ENCODE measurements around the gene MRI1.
A peak's percentile ranks its signal among the peaks of the same experiment; 100 is the strongest.
"Not testable (repeated sequence)": the region's sequence is repeated elsewhere in the genome, so short reads cannot be mapped to it uniquely, and the experiment has no call there.

MRI1 gene

DNA sequence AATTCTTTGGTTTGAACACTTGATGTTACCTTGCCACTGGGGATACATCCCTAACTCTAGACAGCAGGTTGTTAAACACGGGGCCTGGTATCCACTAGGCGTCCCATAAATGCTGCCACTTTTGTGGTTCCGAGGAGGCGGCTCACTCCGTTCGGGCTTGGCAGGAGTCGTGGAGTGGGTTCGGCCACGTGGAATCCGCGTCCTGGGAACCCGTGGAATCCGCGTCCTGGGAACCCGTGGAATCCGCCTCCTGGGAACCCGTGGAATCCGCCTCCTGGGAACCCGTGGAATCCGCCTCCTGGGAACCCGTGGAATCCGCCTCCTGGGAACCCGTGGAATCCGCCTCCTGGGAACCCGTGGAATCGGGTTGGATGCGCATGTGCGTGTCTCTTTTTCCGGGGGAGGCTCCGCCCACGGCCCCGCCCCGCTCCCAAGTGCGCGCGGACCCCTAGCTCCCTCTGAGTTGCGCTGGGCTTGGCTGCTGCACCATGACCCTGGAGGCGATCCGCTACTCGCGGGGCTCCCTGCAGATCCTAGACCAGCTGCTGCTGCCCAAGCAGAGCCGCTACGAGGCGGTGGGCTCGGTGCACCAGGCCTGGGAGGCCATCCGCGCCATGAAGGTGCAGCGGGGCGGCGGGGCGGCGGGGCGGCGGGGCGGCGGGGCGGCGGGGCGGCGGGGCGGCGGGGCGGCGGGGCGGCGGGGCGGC, at the start of gene MRI1:
TSS of gene MRI1 (plus strand) at position 422 of the 707 bp plus-strand sequence. CDS start at position 489, 67 bp downstream.
- peak; percentile 69 to 81 for ATAC-seq

DNA sequence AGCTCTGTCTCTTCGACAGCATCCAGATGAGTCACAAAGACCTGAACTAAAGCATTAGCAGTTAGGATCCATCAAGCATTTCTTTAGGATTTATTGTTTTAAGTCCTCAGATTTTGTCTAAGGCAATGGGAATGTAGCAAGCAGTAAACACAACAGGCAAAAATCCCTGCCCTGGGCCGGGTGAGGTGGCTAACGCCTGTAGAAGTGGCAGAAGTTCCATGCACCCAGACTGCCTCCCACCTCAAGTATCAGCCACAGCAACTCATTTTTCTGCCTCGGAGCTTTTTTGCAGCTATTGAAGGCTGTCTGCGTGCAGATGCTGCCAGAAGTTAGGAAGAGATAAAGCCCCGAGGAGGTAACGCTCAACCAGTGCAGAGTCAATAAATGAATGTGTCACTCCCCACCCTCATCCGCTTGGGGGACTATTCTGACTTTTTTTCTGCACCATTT, 47.1 kb upstream of the MRI1 start:
- no peak for ATAC-seq

DNA sequence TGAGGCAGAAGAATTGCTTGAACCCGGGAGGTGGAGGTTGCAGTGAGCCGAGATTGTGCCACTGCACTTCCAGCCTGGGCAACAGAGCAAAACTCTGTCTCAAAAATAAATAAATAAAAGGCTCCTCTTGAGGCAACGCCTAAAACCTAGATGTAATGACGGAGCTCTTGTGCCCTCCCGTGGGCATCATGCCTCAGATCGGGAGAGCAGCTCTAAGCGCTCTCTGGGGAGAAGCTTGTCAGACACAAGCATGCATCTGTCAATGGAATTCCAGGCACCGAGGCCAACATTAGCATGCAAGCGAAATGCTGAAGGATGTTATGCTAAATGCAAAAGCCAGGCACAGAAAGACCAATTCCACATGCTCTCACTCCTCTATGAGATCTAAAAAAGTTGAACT, 45.6 kb upstream of the MRI1 start:
- no peak for ATAC-seq

DNA sequence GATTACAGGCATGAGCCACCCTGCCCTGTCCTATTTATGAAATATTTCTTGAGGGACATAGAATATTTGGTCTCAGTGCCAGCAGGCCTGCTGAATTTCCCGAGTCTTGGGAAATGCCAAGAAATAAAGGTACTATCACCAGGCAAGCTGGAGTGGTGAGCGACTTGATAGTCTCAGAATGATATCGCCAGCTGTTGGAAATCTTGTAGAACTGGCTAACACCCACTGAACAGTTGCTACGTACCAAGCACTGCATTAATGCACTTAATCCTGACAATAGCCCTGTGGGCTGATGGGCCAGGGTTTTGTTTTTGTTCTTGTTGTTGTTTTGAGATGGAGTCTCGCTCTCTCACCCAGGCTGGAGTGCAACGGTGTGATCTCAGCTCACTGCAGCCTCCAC, 42.2 kb upstream of the MRI1 start:
- ATAC-seq: no peak

DNA sequence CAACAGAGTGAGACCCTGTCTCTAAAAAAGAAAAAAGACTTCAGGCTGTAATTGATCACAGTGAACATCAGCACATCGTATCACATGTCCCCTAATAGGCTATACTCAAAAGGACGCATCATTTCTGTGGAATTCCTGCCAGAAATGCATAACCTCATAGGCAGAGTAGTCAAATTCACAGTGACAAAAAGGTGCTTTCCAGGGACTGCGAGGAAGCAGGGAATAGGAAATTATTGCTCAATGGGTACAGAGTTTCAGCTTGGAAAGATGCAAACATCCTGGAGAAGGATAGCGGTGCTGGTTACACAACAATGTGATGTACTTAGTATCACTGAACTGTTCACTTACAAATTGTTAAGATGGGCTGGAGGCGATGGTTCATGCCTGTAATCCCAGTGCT, 41.1 kb upstream of the MRI1 start:
- no peak for ATAC-seq

DNA sequence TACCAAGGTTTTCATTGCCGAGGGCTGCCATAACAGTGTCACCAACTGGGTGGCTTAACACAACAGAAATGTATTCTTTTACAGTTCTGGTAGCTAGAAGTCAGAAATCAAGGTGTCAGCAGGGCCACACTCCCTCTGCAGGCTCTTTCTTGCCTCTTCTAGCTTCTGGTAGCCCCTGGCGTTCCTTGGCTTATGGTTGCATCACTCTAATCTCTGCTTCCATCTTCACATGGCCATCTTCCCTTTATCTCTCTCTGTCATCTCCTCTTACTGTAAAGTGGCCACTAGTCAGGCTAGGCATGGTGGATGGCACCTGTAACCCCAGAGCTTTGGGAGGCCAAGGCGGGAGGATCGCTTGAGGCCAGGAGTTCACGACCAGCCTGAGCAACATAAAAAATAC, 38.0 kb upstream of the MRI1 start:
- no peak for ATAC-seq

DNA sequence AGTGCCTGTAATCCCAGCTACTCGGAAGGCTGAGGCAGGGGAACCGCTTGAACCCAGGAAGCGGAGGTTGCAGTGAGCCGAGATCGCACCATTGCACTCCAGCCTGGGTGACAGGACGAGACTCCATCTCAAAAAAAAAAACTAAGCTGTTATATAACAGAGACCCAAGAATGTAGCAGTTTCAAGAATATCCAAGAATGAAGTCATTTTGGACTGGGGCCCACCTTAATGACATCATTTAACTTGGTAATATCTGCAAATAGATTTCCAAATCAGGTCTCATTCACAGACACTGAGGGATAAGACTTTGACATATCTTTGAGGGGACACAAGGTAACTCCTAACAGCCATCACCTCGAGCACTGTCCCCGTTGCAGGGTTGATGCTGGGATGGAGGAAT, 36.5 kb upstream of the MRI1 start:
- no peak for ATAC-seq

DNA sequence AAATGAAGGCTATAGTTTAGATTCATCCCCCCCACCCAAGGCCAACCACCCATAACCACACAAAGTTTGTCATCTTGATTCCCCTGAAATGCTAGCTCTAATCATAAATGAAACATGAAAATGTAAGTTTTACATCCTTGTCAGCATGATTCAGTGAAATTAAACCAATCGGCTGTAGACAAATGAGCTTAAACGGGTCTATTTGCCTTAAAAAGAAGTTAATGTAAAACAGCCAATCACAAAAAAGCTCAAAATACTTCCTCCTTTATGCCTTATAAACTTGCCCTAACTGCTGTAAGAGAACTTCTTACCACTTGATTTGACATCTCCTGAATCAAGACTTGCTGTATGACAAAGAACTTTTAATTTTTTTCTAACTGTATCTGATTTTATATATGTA, 34.5 kb upstream of the MRI1 start:
- no peak for ATAC-seq

DNA sequence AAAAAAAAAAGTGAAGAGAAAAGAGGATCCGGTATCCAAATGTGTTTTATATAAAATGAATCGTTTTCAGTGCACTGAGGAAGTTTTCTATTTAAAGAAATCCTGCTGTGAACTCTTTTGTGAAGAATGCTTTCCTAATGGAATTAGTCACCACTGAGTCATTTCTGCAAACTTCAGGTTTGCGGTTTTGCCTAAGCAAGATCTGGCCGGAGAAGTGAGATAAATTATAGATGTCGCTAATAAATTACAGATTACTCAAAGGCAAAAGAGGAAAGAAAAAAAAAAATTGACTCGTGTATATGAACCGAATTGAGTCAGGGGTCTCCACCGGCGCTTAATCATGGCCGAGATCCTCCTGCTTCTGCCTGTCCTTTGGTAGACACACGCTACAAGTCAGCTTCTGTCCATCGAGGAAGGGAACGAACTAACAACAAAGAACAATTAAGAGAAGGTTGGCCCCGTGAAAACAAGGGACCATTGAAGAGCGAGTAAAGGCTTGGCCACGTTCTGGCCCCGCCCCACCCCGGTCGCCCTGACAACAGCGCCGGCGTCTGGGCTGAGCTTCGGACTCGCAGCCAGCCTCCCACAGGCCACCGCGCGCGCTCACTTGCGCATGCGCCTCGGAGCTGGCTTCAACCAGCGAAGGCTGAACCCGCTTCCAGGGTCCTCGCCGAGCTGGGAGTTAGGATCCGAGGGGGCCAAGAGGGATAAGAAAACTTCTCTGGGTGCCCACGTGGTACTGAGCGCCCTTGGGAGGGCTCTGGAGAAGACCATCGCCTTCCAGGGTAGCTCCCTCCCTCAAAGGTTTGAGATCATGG, 33.0 kb upstream of the MRI1 start:
- peak; percentile 99 for ATAC-seq

DNA sequence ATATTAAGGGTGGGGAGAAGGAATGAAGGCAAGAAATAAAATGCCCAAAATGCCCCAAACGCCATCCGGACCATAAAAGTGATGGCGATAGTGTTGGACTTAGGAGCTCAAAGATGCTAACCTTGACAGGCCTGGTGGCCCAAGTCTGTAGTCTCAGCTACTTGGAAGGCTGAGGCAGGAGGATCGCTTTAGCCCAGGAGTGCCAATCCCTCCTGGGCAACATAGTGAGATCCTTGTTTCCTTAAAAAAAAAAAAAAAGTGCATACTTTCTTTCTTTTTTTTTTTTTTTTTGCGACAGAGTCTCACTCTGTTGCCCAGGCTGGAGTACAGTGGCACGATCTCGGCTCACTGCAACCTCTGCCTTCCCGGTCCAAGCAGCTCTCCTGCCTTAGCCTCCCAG, 32.0 kb upstream of the MRI1 start:
- ATAC-seq: no peak

DNA sequence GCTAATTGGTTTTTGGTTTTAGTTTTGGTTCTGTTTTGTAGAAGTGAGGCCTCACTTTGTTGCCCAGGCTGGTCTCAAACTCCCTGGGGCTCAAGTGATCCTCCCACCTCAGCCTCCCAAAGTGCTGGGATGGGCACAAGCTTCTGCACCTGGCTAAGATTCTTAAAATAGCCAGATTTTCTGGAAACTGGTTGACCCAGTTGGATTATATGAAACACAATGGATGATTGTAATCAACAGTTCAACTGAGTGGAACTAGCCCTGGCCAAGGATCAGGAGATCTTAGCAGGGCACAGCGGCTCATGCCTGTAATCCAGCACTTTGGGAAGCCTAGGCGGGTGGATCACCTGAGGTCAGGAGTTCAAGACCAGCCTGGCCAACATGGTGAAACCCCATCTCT, 29.6 kb upstream of the MRI1 start:
- no peak for ATAC-seq

DNA sequence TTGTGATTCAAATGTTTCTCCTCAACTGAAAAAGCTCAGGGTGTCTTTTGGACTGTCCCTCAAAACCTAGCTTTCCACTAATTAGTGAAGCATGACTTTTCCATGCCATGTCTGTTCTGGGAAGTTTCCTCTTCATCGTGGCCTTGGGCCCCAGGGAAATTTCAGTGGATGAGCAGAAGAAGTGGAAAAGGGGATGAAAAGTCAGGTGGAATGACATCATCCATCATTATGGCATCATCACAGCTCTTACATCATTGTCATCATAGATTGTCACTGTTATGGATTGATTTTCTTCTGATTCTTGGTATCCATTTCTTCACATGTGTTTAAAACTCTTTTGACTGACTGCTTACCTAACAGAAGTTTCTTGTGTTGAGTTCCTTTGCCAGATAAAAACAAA, 26.2 kb upstream of the MRI1 start:
- ATAC-seq: no peak

DNA sequence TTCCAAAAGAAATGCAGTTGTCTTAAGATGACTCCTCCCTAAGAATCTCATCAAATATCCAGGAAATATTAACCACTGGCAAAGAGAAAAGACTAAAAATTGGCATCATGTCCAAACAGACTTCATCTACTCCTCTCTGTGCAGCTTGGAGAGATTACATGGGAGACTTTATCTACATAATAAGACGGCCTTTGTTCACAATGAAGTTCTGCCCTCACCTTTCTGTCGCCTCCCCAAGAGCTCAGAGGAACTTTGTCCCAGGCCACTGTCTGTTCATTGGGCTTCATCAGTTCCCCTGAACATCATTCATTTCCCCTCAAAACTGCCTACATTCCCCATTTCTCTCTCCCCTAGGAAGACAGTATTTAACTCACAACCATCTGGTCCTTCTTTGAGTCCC, 22.4 kb upstream of the MRI1 start:
- no peak for ATAC-seq

DNA sequence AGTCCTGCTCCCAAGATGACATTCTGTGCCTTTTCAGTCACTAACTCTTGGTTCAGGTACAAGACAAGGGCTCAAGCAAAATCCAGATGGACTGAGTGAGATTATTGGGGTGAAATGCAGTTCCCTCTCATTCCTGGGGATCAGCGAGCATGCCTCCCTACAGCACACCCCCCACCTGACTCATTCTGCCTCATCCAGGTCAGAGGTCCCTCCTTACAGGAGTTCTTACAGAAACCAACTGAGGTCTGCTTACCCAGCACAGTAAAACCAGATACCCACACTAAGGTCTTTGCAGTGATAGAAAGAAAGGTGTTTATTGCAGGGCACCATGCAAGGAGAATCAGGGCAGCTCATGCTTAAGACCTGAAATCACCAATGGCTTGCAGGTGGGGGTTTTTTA, 21.6 kb upstream of the MRI1 start:
- no peak for ATAC-seq

DNA sequence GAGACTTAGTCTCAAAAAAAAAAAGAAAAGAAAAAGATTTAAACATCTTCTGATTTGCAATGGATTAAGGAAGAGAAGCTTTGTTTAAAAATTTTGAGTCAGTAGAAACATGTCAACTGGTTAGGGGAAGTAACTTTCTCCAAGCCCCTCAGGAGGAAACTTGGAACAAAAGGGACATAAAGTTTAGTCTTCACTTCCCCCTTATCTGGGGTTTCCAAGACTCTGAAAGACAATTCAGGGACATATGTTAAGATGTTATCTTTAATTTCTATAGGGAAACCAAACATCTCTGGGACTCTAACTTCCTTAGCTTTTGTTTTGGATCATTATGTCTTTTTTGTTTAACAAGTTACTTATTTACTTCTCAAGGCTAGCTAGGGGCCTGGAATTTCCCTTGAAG, 20.1 kb upstream of the MRI1 start:
- ATAC-seq: no peak

DNA sequence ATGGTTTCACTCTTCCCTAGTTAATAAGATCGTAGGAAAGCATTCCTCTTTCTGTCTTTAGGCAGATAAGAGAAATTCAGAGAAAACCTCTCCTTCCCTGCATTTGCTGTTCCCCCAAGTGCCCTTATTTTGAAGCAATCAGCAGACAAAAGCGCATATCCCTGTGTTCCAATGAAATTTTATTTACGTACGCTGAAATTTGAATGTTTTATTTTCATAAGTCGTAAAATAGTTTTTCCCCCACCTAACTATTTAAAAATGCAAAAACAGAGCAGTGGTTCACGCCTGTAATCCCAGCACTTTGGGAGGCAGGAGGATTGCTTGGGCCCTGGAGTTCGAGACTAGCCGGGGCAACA, 17.2 kb upstream of the MRI1 start:
- no peak for ATAC-seq

DNA sequence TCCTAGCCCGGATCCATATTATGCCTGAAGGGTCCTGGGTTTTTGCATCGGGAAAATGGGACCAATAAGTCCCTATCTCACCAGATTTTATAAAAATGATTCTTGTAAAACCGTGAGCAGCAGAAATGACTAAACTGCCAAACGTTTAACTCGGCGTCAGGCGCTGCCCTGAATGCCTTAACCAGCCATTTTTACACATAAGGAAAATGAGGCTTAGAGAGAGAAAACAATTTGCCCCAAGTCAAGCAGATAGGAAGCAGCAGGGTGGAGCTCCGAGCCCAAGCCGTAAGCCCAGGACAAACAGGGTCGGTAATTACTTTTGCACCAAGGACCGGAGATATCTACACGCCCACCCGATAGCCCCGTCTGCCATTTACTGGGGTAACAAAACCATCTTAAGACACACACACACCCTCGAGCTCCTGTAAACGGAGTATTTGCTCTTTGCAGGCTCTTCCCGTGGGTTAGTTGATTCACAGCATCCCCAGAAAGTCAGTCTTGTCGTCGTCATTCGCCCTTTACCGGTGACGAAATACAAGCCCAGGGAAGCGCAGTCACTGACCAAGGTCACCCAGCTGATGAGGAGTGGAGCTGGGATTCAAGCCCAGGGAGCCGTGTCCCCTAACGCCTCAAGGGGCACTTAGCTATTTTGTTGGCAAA, 16.0 kb upstream of the MRI1 start:
- ATAC-seq: peak in 1 of 2 donors; percentile 0

DNA sequence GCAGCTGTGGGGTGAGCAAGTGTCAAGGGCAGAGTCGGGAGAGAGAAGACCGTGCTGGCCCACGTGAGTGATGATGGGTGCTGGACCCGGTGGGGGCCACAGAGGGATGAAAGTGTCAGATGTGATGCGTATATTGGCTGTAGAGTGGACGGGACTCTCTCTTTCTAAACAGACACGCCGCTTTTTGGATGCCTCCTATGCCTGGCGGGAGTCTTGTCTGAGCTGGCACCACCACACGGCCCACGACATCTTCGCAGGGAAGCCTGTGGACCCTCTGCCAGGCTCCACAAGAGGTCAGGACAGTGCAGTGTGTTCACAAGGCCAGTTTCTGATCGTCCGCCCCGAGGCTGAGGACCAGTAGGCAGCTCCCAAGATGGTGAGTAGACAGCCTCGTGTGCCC, 12.9 kb upstream of the MRI1 start:
- no peak for ATAC-seq

DNA sequence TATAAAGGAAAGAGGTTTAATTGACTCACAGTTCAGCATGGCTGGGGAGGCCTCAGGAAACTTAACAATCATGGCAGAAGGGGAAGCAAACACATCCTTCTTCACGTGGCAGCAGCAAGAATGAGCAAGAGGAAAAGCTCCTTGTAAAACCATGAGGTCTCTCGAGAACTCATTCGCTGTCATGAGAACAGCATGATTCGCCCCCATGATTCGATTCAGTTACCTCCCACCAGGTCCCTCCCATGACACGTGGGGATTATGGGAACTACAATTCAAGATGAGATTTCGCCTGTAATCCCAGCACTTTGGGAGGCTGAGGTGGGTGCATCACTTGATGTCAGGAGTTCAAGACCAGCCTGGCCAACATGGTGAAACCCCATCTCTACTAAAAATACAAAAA, 10.7 kb upstream of the MRI1 start:
- ATAC-seq: not testable (repeated sequence)

DNA sequence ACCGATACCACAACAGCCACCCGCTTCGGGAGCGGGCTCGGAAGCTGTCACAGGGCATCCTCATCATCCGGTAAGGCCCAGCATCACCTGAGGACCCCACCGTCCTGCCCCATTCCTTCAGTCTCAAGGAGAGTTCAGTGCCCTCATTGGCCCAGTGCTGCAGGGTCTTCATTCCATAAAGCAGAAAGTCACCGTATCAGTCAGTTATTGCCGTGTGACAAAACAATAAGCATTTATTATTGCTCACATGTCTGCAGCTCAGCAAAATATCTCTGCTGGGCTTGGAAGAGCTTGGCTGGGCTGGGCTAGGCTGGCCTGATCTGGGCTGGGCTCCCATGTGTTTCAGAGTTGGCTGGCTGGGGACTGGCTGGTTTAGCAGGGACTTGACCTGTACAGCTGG, 8.1 kb upstream of the MRI1 start:
- ATAC-seq: no peak

DNA sequence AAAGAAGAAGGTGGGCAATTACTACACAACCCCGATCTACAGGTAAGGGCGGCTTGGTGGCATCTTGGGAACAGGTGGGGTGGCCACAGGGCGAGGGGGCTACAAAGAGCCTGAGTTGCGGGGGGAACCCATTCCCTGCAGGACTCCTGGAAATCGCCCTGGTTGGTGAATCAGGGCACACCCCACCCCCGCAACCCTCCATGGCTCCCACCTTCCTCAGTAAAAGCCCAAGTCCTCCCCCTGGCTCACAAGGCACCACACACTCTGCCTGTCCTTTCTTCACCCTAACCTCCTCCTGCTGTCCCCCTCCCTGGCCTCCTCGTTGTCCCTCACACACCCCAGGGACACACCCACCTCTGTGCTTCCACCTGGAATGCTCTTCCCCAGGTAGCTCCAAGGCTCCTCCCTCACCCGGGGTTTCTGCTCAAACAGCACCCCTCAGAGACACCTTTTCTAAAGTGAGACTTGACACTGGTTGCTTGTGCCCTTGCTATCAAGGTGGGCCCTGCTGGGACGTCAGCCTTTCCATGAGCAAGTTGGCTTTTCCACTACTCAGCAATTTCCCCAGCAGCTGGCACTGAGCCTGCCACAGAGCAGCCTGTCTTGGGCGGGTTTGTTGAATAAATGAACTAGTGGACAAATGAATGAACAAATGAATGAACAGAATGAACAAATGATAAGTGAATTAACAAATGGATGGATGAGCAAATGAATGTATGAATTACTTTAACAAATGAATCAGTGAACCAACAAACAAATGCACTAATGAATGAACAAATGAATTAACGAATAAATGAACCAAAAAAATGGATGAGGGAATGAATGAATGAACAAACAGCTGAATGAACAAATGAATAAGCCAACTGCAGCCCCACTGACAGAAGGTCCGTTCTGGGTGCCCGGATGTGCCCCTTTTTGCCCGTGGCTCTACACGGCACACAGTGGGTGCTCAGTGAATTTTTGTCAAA, 6.2 kb upstream of the MRI1 start:
- no peak for ATAC-seq

DNA sequence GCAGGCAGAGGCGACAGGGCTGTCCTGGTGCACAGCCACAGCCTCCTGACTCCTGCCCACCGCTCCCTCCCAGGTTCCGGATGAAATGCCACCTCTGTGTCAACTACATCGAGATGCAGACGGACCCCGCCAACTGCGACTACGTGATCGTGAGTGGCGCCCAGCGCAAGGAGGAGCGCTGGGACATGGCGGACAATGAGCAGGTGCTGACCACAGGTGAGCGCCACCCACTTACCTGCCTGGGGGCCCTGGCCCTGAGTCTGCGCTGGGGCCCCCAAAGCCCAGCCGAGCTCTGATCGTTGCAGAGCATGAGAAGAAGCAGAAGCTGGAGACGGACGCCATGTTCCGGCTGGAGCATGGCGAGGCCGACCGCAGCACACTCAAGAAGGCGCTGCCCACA, 5.5 kb upstream of the MRI1 start:
- no peak for ATAC-seq

DNA sequence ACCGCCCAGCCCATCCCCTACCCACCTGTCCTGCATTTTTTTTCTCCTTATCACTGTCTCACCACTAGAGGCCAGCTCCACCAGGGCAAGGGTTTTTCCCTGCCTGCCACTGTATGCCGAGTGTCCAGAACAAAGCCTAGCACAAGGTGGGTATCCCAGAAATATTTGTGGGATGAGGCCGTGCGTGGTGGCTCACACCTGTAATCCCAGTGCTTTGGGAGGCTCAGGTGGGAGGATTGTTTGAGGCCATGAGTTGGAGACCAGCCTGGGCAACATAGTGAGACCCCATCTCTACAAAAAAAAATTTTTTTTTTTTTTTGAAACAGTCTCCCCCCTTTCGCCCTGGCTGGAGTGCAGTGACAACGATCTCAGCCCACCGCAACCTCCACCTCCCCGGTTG, 2.9 kb upstream of the MRI1 start:
- ATAC-seq: no peak
